DOHH2 (cell line): ENCODE data around the gene DOCK6.

Experiments
- H3F3A ChIP-seq: fragments of 200-600 bp; sonication (generic), shearing (Covaris generic); 2 replicates; pipeline ENCODE4 v1.6.0; 2016; ENCODE audit warnings: antibody characterized with exemption, mild to moderate bottlenecking; ENCODE audit not compliant: control insufficient read depth, insufficient read depth
- H3K27ac ChIP-seq: fragments of 200-600 bp; sonication (generic); 2 replicates; pipeline ENCODE4 v1.5.1; 2014; ENCODE audit warnings: low read depth, mild to moderate bottlenecking, low read length, moderate library complexity
- H3K27me3 ChIP-seq: fragments of 200-600 bp; sonication (generic); 2 replicates; pipeline ENCODE4 v1.6.1; 2014; ENCODE audit warnings: mild to moderate bottlenecking, low read length, mixed read lengths; ENCODE audit not compliant: control insufficient read depth
- H3K36me3 ChIP-seq: fragments of 200-600 bp; sonication (generic); 2 replicates; pipeline ENCODE4 v1.6.1; 2014; ENCODE audit warnings: mild to moderate bottlenecking, low read length, moderate library complexity, mixed read lengths; ENCODE audit not compliant: control insufficient read depth
- H3K4me1 ChIP-seq: fragments of 200-600 bp; sonication (generic); 2 replicates; pipeline ENCODE4 v1.6.1; 2014; ENCODE audit warnings: mild to moderate bottlenecking, low read length, mixed read lengths; ENCODE audit not compliant: control insufficient read depth
- H3K4me2 ChIP-seq: fragments of 200-600 bp; sonication (generic); 2 replicates; pipeline ENCODE4 v1.6.0; 2014; ENCODE audit warnings: mild to moderate bottlenecking, low read length, moderate library complexity
- H3K4me3 ChIP-seq: fragments of 200-600 bp; sonication (generic); 2 replicates; pipeline ENCODE4 v1.5.1; 2014; ENCODE audit warnings: mild to moderate bottlenecking, low read length, mixed read lengths
- H3K79me2 ChIP-seq: fragments of 200-600 bp; sonication (generic); 2 replicates; pipeline ENCODE4 v1.6.1; 2014; ENCODE audit warnings: mild to moderate bottlenecking, low read length, mixed read lengths; ENCODE audit not compliant: control insufficient read depth
- H3K9me2 ChIP-seq: fragments of 200-600 bp; sonication (generic); replicated peaks from 2 replicates; pipeline ENCODE4 v1.6.1; 2014; ENCODE audit warnings: mild to moderate bottlenecking, low read length, mixed read lengths; ENCODE audit not compliant: control insufficient read depth
- H3K9me3 ChIP-seq: fragments of 200-600 bp; sonication (generic); 2 replicates; pipeline ENCODE4 v1.6.1; 2014; ENCODE audit warnings: antibody characterized with exemption, low read length, mixed read lengths; ENCODE audit not compliant: control insufficient read depth, insufficient read depth
- H4K20me1 ChIP-seq: fragments of 200-600 bp; sonication (generic); 2 replicates; pipeline ENCODE4 v1.6.0; 2014; ENCODE audit warnings: low read depth, mild to moderate bottlenecking, antibody characterized with exemption, low read length, moderate library complexity; ENCODE audit not compliant: control insufficient read depth, insufficient read depth
- EZH2phosphoT487 ChIP-seq: fragments of 200-600 bp; sonication (generic); IDR thresholded peaks from 2 replicates; pipeline ENCODE4 v1.6.1; 2017; ENCODE audit warnings: borderline replicate concordance, mild to moderate bottlenecking, antibody characterized with exemption, low read length, moderate library complexity, mixed read lengths
- TF ChIP-seq, protein P1 (sequence below): fragments of 200-600 bp; sonication (generic); IDR thresholded peaks from one replicate; pipeline ENCODE4 v1.5.1; 2014; ENCODE audit warnings: antibody characterized with exemption, mild to moderate bottlenecking, low read depth, low read length; ENCODE audit not compliant: poor library complexity, severe bottlenecking

DOCK6 gene

DNA sequence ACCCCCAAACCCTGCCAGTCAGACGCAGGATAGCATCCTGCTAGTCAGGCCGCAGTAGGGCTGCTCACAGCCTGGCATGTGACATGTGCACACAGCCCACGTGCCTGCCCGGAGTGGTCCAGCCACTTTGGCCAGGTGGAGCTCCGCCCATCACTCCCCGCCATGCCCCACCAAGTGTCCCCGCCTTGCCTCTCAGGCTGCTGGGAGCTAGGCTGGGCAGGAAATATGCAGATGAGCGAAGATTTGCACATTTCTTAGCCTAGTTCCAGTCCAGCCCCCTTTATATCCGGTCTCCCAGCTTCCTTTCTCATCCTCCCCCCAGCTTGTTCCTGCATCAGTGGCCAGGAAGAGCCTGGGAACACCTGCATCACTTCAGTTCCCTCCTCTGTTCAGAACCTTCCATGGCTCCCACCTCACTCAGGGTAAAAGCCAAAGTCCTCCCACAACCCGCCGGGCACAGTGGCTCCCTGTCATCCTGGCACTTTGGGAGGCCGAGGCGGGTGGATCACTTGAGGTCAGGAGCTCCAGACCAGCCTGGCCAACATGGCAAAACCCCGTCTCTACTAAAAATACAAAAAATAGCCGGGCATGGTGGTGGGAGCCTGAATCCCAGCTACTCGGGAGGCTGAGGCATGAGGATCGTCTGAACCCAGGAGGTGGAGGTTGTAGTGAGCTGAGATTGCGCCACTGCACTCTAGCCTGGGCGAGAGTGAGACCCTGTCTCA is 2.3 kb upstream of the DOCK6 start:
- Histone ChIP-seq H3K4me3 (peak overlapping the region; percentile 62), H3K4me1 (peaks cover 52% of the 10 kb centered on the region), H3K9me3 (no peaks in the 10 kb centered on the region), H3K27ac (peak overlapping the region; percentile 35; the same call in 1 of the 2 replicates), H3F3A (peaks cover 8% of the 10 kb centered on the region; the same call in 1 of the 2 replicates), H3K27me3 (no peaks in the 10 kb centered on the region), H4K20me1 (no peaks in the 10 kb centered on the region), H3K9me2 (no peaks in the 10 kb centered on the region), H3K79me2 (peaks cover 4% of the 10 kb centered on the region), H3K4me2 (peak overlapping the region; percentile 92), H3K36me3 (no peaks in the 10 kb centered on the region)
- TF ChIP-seq, protein P1, sequence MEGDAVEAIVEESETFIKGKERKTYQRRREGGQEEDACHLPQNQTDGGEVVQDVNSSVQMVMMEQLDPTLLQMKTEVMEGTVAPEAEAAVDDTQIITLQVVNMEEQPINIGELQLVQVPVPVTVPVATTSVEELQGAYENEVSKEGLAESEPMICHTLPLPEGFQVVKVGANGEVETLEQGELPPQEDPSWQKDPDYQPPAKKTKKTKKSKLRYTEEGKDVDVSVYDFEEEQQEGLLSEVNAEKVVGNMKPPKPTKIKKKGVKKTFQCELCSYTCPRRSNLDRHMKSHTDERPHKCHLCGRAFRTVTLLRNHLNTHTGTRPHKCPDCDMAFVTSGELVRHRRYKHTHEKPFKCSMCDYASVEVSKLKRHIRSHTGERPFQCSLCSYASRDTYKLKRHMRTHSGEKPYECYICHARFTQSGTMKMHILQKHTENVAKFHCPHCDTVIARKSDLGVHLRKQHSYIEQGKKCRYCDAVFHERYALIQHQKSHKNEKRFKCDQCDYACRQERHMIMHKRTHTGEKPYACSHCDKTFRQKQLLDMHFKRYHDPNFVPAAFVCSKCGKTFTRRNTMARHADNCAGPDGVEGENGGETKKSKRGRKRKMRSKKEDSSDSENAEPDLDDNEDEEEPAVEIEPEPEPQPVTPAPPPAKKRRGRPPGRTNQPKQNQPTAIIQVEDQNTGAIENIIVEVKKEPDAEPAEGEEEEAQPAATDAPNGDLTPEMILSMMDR: no peak
- TF ChIP-seq EZH2phosphoT487: no peak

DNA sequence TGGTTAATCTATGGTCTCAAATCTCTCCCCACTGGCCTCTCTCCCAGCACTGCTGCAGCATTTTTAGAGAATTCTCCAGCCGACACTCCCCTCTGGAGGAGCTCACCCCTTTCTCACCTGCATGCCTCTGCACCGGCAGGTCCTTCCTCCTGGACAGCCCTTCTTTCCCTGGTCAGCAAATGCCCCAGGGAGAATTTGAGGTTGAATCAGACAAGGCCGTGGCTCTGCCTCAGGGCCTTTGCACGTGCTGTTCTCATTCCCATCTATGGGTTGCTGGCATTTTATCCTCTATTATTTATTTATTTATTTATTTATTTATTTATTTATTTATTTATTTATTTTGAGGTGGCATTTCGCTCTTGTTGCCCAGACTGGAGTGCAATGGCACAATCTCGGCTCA is 1.4 kb upstream of the DOCK6 start:
- Histone ChIP-seq H3K27me3 (no peaks in the 10 kb centered on the region), H3K4me3 (0 out of 2 replicates have a peak overlapping the region, but pooled peaks have one; percentile 86), H3K4me1 (peaks cover 44% of the 10 kb centered on the region), H3K4me2 (peak overlapping the region; percentile 96; the same call in 1 of the 2 replicates), H3K79me2 (peaks cover 4% of the 10 kb centered on the region), H3K27ac (no peak overlapping the region), H3K9me3 (no peaks in the 10 kb centered on the region), H3F3A (peaks cover 5% of the 10 kb centered on the region; the same call in 1 of the 2 replicates), H3K36me3 (no peaks in the 10 kb centered on the region), H4K20me1 (no peaks in the 10 kb centered on the region), H3K9me2 (no peaks in the 10 kb centered on the region)
- TF ChIP-seq, protein P1: no peak
- TF ChIP-seq EZH2phosphoT487: no peak

DNA sequence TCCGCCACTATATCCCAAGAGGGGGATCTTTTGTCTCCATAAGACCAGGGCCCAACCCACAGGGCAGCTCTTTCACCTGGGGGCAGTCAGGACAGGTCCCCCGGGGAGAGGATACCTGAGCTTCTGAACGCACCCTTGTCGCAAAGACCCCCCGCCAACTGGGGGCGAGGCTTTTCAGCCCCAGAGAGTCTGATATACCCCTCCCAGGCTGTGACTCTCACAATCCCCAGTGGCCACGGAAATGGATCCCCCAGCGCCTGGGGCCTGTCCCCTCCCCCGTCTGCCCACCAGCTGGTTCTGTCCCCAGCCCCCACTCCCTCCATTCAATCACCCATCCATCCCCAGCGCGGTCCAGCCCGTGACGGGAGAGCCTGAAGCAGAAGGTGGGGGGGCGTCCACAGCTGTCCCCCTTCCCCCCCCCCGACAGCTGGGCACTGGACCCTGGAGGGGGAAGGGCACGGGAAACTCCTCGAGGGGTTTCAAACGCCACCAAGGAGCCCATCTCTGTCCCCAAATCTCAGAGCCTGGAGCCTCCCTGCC is 823 bp downstream of the DOCK6 start:
- H3K27ac ChIP-seq: no peak overlapping the region
- H3K27me3 ChIP-seq: no peaks in the 10 kb centered on the region
- no peaks in the 10 kb centered on the region for H3K36me3 ChIP-seq
- H3K4me2 ChIP-seq: peak overlapping the region; percentile 96
- no peak for TF ChIP-seq EZH2phosphoT487
- TF ChIP-seq, protein P1: no peak
- peak overlapping the region; percentile 86 for H3K4me3 ChIP-seq
- no peaks in the 10 kb centered on the region for H4K20me1 ChIP-seq
- peaks cover 5% of the 10 kb centered on the region; the same call in 1 of the 2 replicates for H3F3A ChIP-seq
- H3K79me2 ChIP-seq: peaks cover 7% of the 10 kb centered on the region
- H3K9me3 ChIP-seq: no peaks in the 10 kb centered on the region
- peaks cover 40% of the 10 kb centered on the region for H3K4me1 ChIP-seq
- no peaks in the 10 kb centered on the region for H3K9me2 ChIP-seq
